Retina (tissue), 1 donor: ENCODE results near the gene IL15.
"Not testable (repeated sequence)": the region's sequence is repeated elsewhere in the genome, so short reads cannot be mapped to it uniquely, and the experiment has no call there.

Experiments
- DNase-seq: peaks from one replicate; pipeline ENCODE4 v3.0.0-alpha.2; 2016

The IL15 gene

GRCh38 chr4:141647966-141648365 lies 11.6 kb downstream of the IL15 start:
- no peak for DNase-seq

GRCh38 chr4:141652161-141652778 lies 15.9 kb downstream of the IL15 start:
- DNase-seq = no peak

GRCh38 chr4:141654098-141654497 lies 17.7 kb downstream of the IL15 start:
- DNase-seq = peak; percentile 14

GRCh38 chr4:141656031-141656430 lies 19.6 kb downstream of the IL15 start:
- no peak for DNase-seq

GRCh38 chr4:141657550-141658250 lies 21.3 kb downstream of the IL15 start:
- DNase-seq = no peak

GRCh38 chr4:141658309-141658708 lies 21.9 kb downstream of the IL15 start:
- no peak for DNase-seq

- no peak for DNase-seq
Observed at GRCh38 chr4:141659539-141659938, 23.2 kb downstream of the IL15 start.

- no peak for DNase-seq
Observed at GRCh38 chr4:141660880-141661279, 24.5 kb downstream of the IL15 start.

GRCh38 chr4:141668200-141668910 lies 32.0 kb downstream of the IL15 start:
- DNase-seq = no peak

GRCh38 chr4:141669501-141669900 lies 33.1 kb downstream of the IL15 start:
- no peak for DNase-seq

- no peak for DNase-seq
Observed at GRCh38 chr4:141675384-141675783, 39.0 kb downstream of the IL15 start.

GRCh38 chr4:141676087-141676670 lies 39.8 kb downstream of the IL15 start:
- no peak for DNase-seq

GRCh38 chr4:141680060-141680459 lies 43.7 kb downstream of the IL15 start:
- DNase-seq = no peak

- no peak for DNase-seq
Observed at GRCh38 chr4:141684785-141685184, 48.4 kb downstream of the IL15 start.

- DNase-seq = no peak
Observed at GRCh38 chr4:141686146-141686775, 49.9 kb downstream of the IL15 start.

GRCh38 chr4:141686879-141687278 lies 50.5 kb downstream of the IL15 start:
- no peak for DNase-seq

GRCh38 chr4:141689726-141690296 lies 53.4 kb downstream of the IL15 start:
- not testable (repeated sequence) for DNase-seq

- DNase-seq = not testable (repeated sequence)
Observed at GRCh38 chr4:141691247-141691646, 54.9 kb downstream of the IL15 start.

- no peak for DNase-seq
Observed at GRCh38 chr4:141692081-141692480, 55.7 kb downstream of the IL15 start.

GRCh38 chr4:141697116-141697515 lies 60.7 kb downstream of the IL15 start:
- DNase-seq = no peak

GRCh38 chr4:141702472-141703182 lies 66.2 kb downstream of the IL15 start:
- no peak for DNase-seq

GRCh38 chr4:141703497-141703896 lies 67.1 kb downstream of the IL15 start:
- DNase-seq = no peak
